ENCODE measurements around the gene ARMCX4.

DNA sequence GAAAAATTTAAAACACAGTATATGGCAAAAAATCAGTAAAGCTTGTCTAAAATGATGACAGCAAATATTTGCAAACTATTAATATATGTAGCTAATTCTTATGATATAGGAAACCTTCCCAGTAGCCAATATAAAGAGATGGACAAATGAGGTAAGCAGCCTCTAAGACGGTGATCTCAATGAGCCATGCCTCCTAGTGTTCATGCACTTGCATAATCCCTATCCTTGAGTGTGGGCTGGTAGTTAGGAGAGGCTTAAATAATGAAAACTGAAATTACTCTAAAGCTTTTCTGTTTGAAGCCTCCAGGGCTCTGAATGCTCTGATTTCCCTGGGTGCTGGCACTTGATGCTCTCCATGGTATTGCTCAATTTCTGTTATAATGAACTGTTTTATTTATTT, 24.6 kb upstream of the ARMCX4 start:
- TF ChIP-seq CTCF (IDR thresholded peaks at IDR 0.05; ENCODE audit: poor library complexity, severe bottlenecking) (no peak), POLR2AphosphoS5 (IDR thresholded peaks at IDR 0.05) (no peak), EP300 (conservative IDR thresholded peaks at IDR 0.05; ENCODE audit: poor library complexity, severe bottlenecking) (no peak)

Measured in neural cell (in vitro differentiated cells).